ENCODE results near the gene ADAMTS17.

ADAMTS17 gene

DNA sequence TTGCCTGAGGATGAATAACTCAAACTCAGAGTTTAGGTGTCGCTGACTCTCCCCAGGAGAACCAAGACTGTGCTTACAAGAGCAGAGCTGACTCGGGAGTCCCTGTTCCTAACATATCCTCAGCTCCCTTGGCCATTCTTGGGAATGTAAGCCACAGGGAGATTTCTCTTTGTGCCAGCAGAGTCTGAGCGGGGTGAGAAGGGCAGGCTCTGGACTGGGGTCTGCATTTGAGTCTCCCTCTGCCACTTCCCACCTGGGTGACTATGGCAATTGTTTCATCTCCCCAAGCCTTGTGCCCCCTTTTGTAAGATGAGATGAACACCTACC lies 126.0 kb downstream of the ADAMTS17 start:
- Histone ChIP-seq H3K4me2 (ENCODE audit: low read length) (no peak overlapping the region), H2BK120ac (ENCODE audit: insufficient read depth, low read length, poor library complexity) (no peak overlapping the region), H3K27me3 (ENCODE audit: insufficient read depth, low read length) (no peaks in the 10 kb centered on the region), H2BK12ac (ENCODE audit: low read length) (no peak overlapping the region), H2AK5ac (ENCODE audit: low read length) (no peak overlapping the region), H3K23ac (ENCODE audit: low read length) (no peak overlapping the region), H3K9me3 (ENCODE audit: insufficient read depth, low read depth, low read length) (peaks cover 2% of the 10 kb centered on the region), H2AFZ (ENCODE audit: insufficient read depth, low read length, poor library complexity) (no peak overlapping the region), H4K12ac (ENCODE audit: low read depth, low read length) (no peak overlapping the region), H3K4ac (ENCODE audit: low read depth, low read length) (no peak overlapping the region), H3K79me2 (ENCODE audit: control insufficient read depth, insufficient read depth, low read length, poor library complexity) (no peaks in the 10 kb centered on the region), H3K9ac (ENCODE audit: low read length) (no peak overlapping the region), H3K27ac (ENCODE audit: low read depth, low read length) (no peak overlapping the region), H4K8ac (ENCODE audit: low read depth, low read length) (no peak overlapping the region), H3K4me3 (ENCODE audit: low read depth, low read length) (no peak overlapping the region), H3K4me1 (ENCODE audit: control insufficient read depth in 1 of 2, insufficient read depth in 2 of 2, low read length in 2 of 2) (peaks cover 2 to 6% of the 10 kb centered on the region in 2 experiments), H2BK5ac (ENCODE audit: low read depth, low read length, poor library complexity) (no peak overlapping the region), H3K36me3 (ENCODE audit: control insufficient read depth in 1 of 2, insufficient read depth in 2 of 2, low read length in 2 of 2) (no peaks in the 10 kb centered on the region), H3K79me1 (ENCODE audit: low read length) (peaks cover 2% of the 10 kb centered on the region), H3K18ac (ENCODE audit: low read length) (no peak overlapping the region), H4K91ac (ENCODE audit: low read depth, low read length) (no peak overlapping the region), H3K14ac (ENCODE audit: low read length) (no peak overlapping the region)
- DNase-seq, result no peak
- no CpG with 5 or more reads among the region's 3 CpGs for WGBS (ENCODE audit: extremely low coverage, insufficient coverage, insufficient read length)

- no peak overlapping the region for H2AK5ac ChIP-seq (ENCODE audit: low read length)
- no CpG with 5 or more reads among the region's 13 CpGs for WGBS (ENCODE audit: extremely low coverage, insufficient coverage, insufficient read length)
These were observed 126.5 kb downstream of the ADAMTS17 start for GRCh38 chr15:100215031-100215842.

DNA sequence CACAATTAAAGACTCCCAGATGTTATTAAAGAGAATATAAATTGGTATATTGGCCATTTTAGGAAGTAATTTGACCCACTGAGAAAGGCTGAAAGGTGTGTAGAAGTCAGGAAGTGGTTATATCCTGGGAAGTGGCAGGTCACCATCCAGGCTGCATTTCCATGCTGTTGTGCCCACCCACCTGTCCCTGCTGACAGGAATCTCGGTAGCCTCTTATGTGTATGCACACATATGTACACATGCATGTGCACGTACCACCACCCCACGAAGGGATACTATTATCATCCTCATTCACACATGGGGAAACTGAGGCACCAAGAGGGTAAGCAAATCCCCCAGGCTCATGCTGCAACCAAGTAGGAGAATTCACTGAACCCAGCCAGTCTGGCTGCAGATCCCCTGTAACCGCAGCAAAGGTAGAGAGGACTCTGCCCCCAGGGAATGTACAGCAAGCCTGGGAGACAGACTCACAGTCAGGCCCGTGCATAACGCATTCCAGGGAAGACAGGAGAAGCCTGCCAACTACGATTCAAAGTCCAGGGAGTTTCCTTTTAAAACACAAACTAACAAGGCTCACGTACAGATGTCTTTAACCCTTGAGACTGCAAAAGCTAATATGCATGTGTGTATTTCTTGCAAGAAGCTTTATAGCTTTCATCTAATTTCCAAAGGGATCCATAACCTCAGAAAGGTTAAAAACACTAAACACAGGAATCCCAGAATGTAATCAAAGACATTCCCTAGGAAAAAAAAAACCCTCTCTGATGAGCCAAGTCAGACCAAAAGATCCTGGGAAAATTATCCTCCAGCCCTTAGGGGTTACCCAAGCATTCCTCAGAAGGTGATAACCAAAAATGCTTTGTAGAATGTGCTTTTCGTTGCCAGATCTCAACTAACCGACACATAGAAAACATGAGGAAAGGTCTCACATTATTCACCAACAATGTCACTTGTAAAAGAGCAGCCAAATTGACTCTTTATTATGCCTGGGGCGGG lies 129.6 kb downstream of the ADAMTS17 start:
- Histone ChIP-seq H2BK120ac (ENCODE audit: insufficient read depth, low read length, poor library complexity) (no peak overlapping the region), H3K4me2 (ENCODE audit: low read length) (peak overlapping the region; percentile 47), H2AK5ac (ENCODE audit: low read length) (no peak overlapping the region), H3K4ac (ENCODE audit: low read depth, low read length) (no peak overlapping the region), H3K9ac (ENCODE audit: low read length) (no peak overlapping the region), H2AFZ (ENCODE audit: insufficient read depth, low read length, poor library complexity) (no peak overlapping the region), H3K4me1 (ENCODE audit: control insufficient read depth in 1 of 2, insufficient read depth in 2 of 2, low read length in 2 of 2) (peaks cover 5 to 14% of the 10 kb centered on the region in 2 experiments), H3K9me3 (ENCODE audit: insufficient read depth, low read depth, low read length) (peaks cover 2% of the 10 kb centered on the region), H3K79me1 (ENCODE audit: low read length) (peaks cover 2% of the 10 kb centered on the region), H3K23ac (ENCODE audit: low read length) (peak overlapping the region; percentile 34), H3K4me3 (ENCODE audit: low read depth, low read length) (no peak overlapping the region), H3K18ac (ENCODE audit: low read length) (no peak overlapping the region), H3K79me2 (ENCODE audit: control insufficient read depth, insufficient read depth, low read length, poor library complexity) (no peaks in the 10 kb centered on the region), H3K14ac (ENCODE audit: low read length) (no peak overlapping the region), H3K27me3 (ENCODE audit: insufficient read depth, low read length) (no peaks in the 10 kb centered on the region), H2BK12ac (ENCODE audit: low read length) (no peak overlapping the region), H4K12ac (ENCODE audit: low read depth, low read length) (no peak overlapping the region), H4K91ac (ENCODE audit: low read depth, low read length) (no peak overlapping the region), H3K27ac (ENCODE audit: low read depth, low read length) (peak overlapping the region; percentile 40), H3K36me3 (ENCODE audit: control insufficient read depth in 1 of 2, insufficient read depth in 2 of 2, low read length in 2 of 2) (no peaks in the 10 kb centered on the region), H2BK5ac (ENCODE audit: low read depth, low read length, poor library complexity) (no peak overlapping the region), H4K8ac (ENCODE audit: low read depth, low read length) (no peak overlapping the region)
- WGBS (ENCODE audit: extremely low coverage, insufficient coverage, insufficient read length), result no CpG with 5 or more reads among the region's 11 CpGs
- peak; percentile 11 to 31 for DNase-seq

More at GRCh38 chr15:100215031-100215842, 126.5 kb downstream of the ADAMTS17 start:
- Histone ChIP-seq H3K4me3 (ENCODE audit: low read depth, low read length) (no peak overlapping the region), H3K14ac (ENCODE audit: low read length) (no peak overlapping the region), H3K23ac (ENCODE audit: low read length) (no peak overlapping the region), H3K79me1 (ENCODE audit: low read length) (peaks cover 2% of the 10 kb centered on the region), H2AFZ (ENCODE audit: insufficient read depth, low read length, poor library complexity) (no peak overlapping the region), H3K4me2 (ENCODE audit: low read length) (no peak overlapping the region), H3K4ac (ENCODE audit: low read depth, low read length) (no peak overlapping the region), H3K9ac (ENCODE audit: low read length) (no peak overlapping the region), H2BK12ac (ENCODE audit: low read length) (no peak overlapping the region), H3K9me3 (ENCODE audit: insufficient read depth, low read depth, low read length) (peaks cover 2% of the 10 kb centered on the region), H3K27me3 (ENCODE audit: insufficient read depth, low read length) (no peaks in the 10 kb centered on the region), H4K8ac (ENCODE audit: low read depth, low read length) (no peak overlapping the region), H3K36me3 (ENCODE audit: control insufficient read depth in 1 of 2, insufficient read depth in 2 of 2, low read length in 2 of 2) (no peaks in the 10 kb centered on the region), H3K18ac (ENCODE audit: low read length) (no peak overlapping the region), H3K4me1 (ENCODE audit: control insufficient read depth in 1 of 2, insufficient read depth in 2 of 2, low read length in 2 of 2) (peaks cover 2 to 6% of the 10 kb centered on the region in 2 experiments), H3K79me2 (ENCODE audit: control insufficient read depth, insufficient read depth, low read length, poor library complexity) (no peaks in the 10 kb centered on the region), H4K12ac (ENCODE audit: low read depth, low read length) (no peak overlapping the region), H3K27ac (ENCODE audit: low read depth, low read length) (no peak overlapping the region), H2BK5ac (ENCODE audit: low read depth, low read length, poor library complexity) (no peak overlapping the region), H4K91ac (ENCODE audit: low read depth, low read length) (no peak overlapping the region), H2BK120ac (ENCODE audit: insufficient read depth, low read length, poor library complexity) (no peak overlapping the region)
- no peak for DNase-seq

DNA sequence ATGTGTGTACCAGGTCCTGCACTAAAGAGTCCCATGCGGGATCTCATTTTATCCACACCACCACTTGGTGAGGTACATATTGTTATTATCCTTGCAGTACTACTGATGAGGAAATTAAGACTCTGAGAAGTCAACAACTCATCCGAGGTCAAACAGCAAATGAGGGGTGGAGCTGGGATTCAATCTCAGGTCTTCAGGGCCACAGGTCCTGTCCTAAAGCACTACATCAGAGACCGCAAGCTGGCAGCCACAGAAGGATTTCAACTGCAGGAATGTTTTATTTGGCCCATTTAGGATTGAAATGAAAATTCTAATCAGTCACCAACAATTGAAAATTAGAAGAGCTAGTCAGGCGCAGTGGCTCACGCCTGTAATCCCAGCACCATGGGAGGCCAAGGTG lies 131.4 kb downstream of the ADAMTS17 start:
- no peak overlapping the region for H3K27ac ChIP-seq (ENCODE audit: low read depth, low read length)
- no peak overlapping the region for H3K9ac ChIP-seq (ENCODE audit: low read length)
- no peak overlapping the region for H3K4me2 ChIP-seq (ENCODE audit: low read length)
- no peak overlapping the region for H3K23ac ChIP-seq (ENCODE audit: low read length)
- H2AFZ ChIP-seq (ENCODE audit: insufficient read depth, low read length, poor library complexity), result no peak overlapping the region
- no peak overlapping the region for H4K12ac ChIP-seq (ENCODE audit: low read depth, low read length)
- H3K79me2 ChIP-seq (ENCODE audit: control insufficient read depth, insufficient read depth, low read length, poor library complexity), result no peaks in the 10 kb centered on the region
- WGBS (ENCODE audit: extremely low coverage, insufficient coverage, insufficient read length), result no CpG with 5 or more reads among the region's 5 CpGs
- H3K18ac ChIP-seq (ENCODE audit: low read length), result no peak overlapping the region
- H3K4ac ChIP-seq (ENCODE audit: low read depth, low read length), result no peak overlapping the region
- no peak overlapping the region for H4K8ac ChIP-seq (ENCODE audit: low read depth, low read length)
- H2BK5ac ChIP-seq (ENCODE audit: low read depth, low read length, poor library complexity), result no peak overlapping the region
- no peaks in the 10 kb centered on the region for H3K36me3 ChIP-seq (ENCODE audit: control insufficient read depth in 1 of 2, insufficient read depth in 2 of 2, low read length in 2 of 2)
- no peak overlapping the region for H3K14ac ChIP-seq (ENCODE audit: low read length)
- no peak overlapping the region for H3K4me3 ChIP-seq (ENCODE audit: low read depth, low read length)
- H3K9me3 ChIP-seq (ENCODE audit: insufficient read depth, low read depth, low read length), result no peaks in the 10 kb centered on the region
- no peak overlapping the region for H4K91ac ChIP-seq (ENCODE audit: low read depth, low read length)
- DNase-seq, result no peak
- H2AK5ac ChIP-seq (ENCODE audit: low read length), result no peak overlapping the region
- H2BK12ac ChIP-seq (ENCODE audit: low read length), result no peak overlapping the region
- H2BK120ac ChIP-seq (ENCODE audit: insufficient read depth, low read length, poor library complexity), result no peak overlapping the region
- H3K4me1 ChIP-seq (ENCODE audit: control insufficient read depth in 1 of 2, insufficient read depth in 2 of 2, low read length in 2 of 2), result peaks cover 9 to 19% of the 10 kb centered on the region in 2 experiments
- H3K79me1 ChIP-seq (ENCODE audit: low read length), result peaks cover 2% of the 10 kb centered on the region
- no peaks in the 10 kb centered on the region for H3K27me3 ChIP-seq (ENCODE audit: insufficient read depth, low read length)
